H1 (cell line): ENCODE results near the gene SERPINB13.

Source experiments
- BRCA1 ChIP-seq: IDR thresholded peaks from 2 replicates; pipeline ENCODE4 v1.6.1; 2012; ENCODE audit warnings: low read depth, low read length, improper control_type of control experiment
- TF ChIP-seq, protein P1 (sequence below), 3 experiments: IDR thresholded peaks; 1 replicate in 2 of 3; 2 replicates in 1 of 3; pipeline versions ENCODE4 v1.5.1 to v1.6.1; 2011; ENCODE audit warnings: low read length in 3 of 3, mild to moderate bottlenecking in 3 of 3, inconsistent platforms in 2 of 3, low read depth in 1 of 3, moderate library complexity in 1 of 3; ENCODE audit not compliant: insufficient read depth in 1 of 3; ENCODE audit errors: control extremely low read depth in 1 of 3

DNA sequence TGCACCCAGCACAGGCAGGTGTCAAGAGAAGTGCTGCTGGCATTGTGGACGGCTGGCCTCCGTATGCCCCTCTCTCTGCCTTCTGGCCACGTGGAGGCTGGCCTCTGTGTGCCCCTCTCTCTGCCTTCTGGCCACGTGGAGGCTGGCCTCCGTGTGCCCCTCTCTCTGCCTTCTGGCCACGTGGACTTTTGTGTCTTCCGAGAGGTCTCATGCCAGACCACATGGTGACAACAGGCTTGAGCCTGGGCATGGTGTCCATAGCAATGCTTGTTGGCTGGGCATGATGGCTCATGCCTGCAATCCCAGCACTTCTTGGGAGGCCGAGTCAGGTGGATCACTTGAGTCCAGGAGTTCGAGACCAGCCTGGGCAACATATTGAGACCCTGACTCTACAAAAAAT is 19.3 kb upstream of the SERPINB13 start:
- no peak for TF ChIP-seq BRCA1
- TF ChIP-seq, protein P1, sequence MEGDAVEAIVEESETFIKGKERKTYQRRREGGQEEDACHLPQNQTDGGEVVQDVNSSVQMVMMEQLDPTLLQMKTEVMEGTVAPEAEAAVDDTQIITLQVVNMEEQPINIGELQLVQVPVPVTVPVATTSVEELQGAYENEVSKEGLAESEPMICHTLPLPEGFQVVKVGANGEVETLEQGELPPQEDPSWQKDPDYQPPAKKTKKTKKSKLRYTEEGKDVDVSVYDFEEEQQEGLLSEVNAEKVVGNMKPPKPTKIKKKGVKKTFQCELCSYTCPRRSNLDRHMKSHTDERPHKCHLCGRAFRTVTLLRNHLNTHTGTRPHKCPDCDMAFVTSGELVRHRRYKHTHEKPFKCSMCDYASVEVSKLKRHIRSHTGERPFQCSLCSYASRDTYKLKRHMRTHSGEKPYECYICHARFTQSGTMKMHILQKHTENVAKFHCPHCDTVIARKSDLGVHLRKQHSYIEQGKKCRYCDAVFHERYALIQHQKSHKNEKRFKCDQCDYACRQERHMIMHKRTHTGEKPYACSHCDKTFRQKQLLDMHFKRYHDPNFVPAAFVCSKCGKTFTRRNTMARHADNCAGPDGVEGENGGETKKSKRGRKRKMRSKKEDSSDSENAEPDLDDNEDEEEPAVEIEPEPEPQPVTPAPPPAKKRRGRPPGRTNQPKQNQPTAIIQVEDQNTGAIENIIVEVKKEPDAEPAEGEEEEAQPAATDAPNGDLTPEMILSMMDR (IDR thresholded peaks at IDR 0.05; ENCODE audit: control extremely low read depth in 1 of 3, insufficient read depth in 1 of 3, low read depth in 1 of 3, low read length in 3 of 3), result no peak
